Activated T-helper 1 cell treated with anti-CD3 and anti-CD28 coated beads, Interleukin-12 subunit alpha, Interleukin-12 subunit beta, Interleukin-2, Interleukin-4 antibody, amounts not matched to agents 30 ng/mL and 10 ng/mL and 1 ng/mL, durations not matched to agents 14 hours and 24 hours and 36 hours (primary cell): ENCODE data around the gene ACAP3. TPM values are rescaled to one million over a fixed set of nuclear protein-coding genes. Genes with fewer than 3 reads are reported as not detected.

Experiments
- DNase-seq: peaks from one replicate; pipeline ENCODE4 v3.0.0; 2021; ENCODE audit warnings: low spot score
- H3K27ac Mint-ChIP-seq: one replicate; pipeline ENCODE4 v1.8.0; 2021; ENCODE audit warnings: mild to moderate bottlenecking, mixed read lengths
- H3K27me3 Mint-ChIP-seq: one replicate; pipeline ENCODE4 v1.8.0; 2022; ENCODE audit warnings: mild to moderate bottlenecking, moderate library complexity, mixed read lengths; ENCODE audit not compliant: insufficient read depth
- H3K36me3 Mint-ChIP-seq: one replicate; pipeline ENCODE4 v1.8.0; 2021; ENCODE audit warnings: low read depth, mixed read lengths
- H3K4me1 Mint-ChIP-seq: one replicate; pipeline ENCODE4 v1.8.0; 2021; ENCODE audit warnings: low read depth, mixed read lengths
- H3K4me3 Mint-ChIP-seq: one replicate; pipeline ENCODE4 v1.8.0; 2021; ENCODE audit warnings: mild to moderate bottlenecking, moderate library complexity, mixed read lengths
- H3K9me3 Mint-ChIP-seq: one replicate; pipeline ENCODE4 v1.8.0; 2021; ENCODE audit warnings: mixed read lengths
- intact Hi-C: fragments of 100-400 bp; cut with micrococcal nuclease; formaldehyde crosslinking; loops from one replicate; pipeline ENCODE4 v1.15.1; 2024
- total RNA-seq: library from RNA; stranded (reverse); gene quantifications from 2 replicates; pipeline ENCODE4 v1.2.3, GENCODE V29; 2022

Gene ACAP3, protein sequence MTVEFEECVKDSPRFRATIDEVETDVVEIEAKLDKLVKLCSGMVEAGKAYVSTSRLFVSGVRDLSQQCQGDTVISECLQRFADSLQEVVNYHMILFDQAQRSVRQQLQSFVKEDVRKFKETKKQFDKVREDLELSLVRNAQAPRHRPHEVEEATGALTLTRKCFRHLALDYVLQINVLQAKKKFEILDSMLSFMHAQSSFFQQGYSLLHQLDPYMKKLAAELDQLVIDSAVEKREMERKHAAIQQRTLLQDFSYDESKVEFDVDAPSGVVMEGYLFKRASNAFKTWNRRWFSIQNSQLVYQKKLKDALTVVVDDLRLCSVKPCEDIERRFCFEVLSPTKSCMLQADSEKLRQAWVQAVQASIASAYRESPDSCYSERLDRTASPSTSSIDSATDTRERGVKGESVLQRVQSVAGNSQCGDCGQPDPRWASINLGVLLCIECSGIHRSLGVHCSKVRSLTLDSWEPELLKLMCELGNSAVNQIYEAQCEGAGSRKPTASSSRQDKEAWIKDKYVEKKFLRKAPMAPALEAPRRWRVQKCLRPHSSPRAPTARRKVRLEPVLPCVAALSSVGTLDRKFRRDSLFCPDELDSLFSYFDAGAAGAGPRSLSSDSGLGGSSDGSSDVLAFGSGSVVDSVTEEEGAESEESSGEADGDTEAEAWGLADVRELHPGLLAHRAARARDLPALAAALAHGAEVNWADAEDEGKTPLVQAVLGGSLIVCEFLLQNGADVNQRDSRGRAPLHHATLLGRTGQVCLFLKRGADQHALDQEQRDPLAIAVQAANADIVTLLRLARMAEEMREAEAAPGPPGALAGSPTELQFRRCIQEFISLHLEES
- total RNA-seq = 47.7 and 55.1 TPM in 2 replicates

DNA sequence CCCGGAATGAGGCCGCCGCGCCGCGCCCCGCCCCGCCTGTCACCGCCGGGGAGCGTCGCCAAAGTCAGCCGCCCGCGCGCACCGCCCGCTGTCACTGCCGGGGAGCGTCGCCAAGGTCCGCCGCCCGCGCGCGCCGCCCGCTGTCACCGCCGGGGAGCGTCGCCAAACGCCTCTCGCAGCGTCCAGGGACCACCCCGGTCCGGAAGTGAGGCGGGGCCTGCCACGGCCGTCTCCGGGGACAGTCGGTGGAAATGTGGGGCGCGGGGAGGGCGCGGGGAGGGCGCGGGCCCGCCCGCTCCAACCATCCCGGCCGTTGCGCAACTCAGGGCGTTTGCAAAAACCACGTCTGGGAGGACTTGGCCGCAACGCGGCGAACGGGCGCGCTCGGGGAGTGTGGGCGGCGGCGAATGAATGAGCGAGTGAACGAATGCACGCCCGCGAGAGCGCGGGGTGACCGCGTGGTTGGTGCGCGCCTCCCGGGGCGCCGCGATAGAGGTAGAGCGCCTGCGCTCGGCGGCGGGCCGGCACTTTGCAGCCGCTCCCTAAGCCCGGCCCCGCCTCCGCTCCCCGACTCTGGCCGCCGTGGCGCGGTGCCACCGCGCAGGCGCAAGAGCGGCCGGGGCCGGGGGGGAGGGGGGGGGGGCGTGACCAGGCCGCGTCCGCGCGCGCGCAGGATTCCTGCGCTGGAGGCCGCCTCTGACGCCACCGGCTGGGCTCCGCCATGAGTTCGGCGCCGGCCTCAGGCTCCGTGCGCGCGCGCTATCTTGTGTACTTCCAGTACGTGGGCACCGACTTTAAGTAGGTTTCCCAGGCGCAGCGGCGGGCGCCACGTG, at the start of gene ACAP3, which contains the start of gene PUSL1:
Gene ACAP3 (minus strand): TSS at position 8 of the 833 bp plus-strand sequence. CDS start 115 bp downstream, outside the sequence.
Gene PUSL1 (plus strand): TSS at position 675 of the 833 bp plus-strand sequence. CDS start 47 bp downstream, at position 722.
- Mint-ChIP-seq H3K4me3 (peak within 1 kb of the TSS; percentile 88), H3K4me1 (peaks cover 15% of the 10 kb centered on the region), H3K36me3 (peaks cover 2% of the 10 kb centered on the region), H3K9me3 (no peaks in the 10 kb centered on the region), H3K27ac (peak within 1 kb of the TSS; percentile 86), H3K27me3 (no peaks in the 10 kb centered on the region)
- peak; percentile 86 for DNase-seq
- intact Hi-C loops = loop anchor here (1.0 to 5.0 kb wide), 10 partner anchors 16 to 351 kb away; partner anchors contain the start of genes ATAD3A, AURKAIP1, C1orf159 and CCNL2

DNA sequence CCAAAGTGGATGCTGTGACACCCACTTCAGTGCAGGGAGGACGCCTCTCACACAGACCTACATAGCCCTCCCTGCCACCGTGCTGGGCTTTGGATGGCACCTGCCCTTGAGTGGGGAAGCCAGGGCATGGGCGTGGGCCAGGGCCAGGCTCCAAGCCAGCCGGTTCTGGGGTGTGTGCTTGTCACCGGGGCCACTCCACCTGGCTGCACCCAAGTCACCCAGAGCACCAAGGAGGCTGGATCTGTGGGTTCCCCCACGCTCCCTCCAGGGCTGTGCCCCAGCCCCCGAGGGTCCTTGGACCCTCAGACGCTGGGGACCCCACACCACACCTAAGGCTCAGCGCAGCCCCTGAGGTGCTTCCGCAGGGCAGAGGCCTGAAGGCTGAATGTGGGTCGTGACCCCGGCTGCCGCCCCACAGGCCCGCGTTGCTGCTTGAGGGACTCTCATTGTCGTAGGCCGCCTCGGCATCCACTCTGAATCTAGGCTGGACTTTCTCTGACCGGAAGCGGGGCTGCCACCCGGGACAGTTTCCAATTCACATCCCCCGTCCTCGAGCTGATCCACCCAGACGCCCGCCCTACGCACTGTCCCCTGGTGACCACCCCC, 49.2 kb upstream of the ACAP3 start:
- H3K27me3 Mint-ChIP-seq = peaks cover 33% of the 10 kb centered on the region
- no peak for DNase-seq
- H3K36me3 Mint-ChIP-seq = no peaks in the 10 kb centered on the region
- H3K4me3 Mint-ChIP-seq = no peak overlapping the region
- no peaks in the 10 kb centered on the region for H3K9me3 Mint-ChIP-seq
- no peak overlapping the region for H3K27ac Mint-ChIP-seq
- intact Hi-C loops = no loop called here
- H3K4me1 Mint-ChIP-seq = peaks cover 14% of the 10 kb centered on the region

DNA sequence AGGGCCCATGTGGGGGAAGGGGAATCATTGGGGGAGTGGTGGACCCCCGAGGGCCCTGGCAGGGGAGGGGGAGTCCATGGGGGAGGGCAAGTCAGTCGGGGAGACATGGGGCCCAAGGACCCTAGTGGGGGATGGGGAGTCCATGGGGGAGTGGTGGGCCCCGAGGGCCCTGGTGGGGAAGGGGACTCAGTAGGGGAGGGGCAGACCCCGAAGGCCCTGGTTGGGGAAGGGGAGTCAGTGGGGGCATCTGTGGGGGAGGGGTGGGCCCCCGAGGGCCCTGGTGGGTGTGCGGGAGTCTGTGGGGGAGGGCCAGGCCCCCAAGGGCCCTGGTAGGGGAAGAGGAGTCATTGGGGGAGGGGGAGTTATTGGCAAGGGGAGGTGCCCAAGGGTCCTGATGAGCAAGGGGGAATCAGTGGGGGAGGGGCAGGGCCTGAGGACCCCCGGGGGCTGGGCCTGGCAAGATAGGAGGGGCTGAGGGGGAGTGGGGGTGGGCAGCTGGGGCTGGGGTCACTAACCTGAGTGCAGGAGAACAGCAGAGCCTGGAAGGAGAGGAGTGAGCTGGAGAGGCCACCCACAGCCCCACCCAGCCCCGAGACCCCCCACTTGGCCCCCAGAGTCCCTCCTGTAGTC, 48.6 kb upstream of the ACAP3 start:
- no peak overlapping the region for H3K27ac Mint-ChIP-seq
- no peaks in the 10 kb centered on the region for H3K9me3 Mint-ChIP-seq
- no peaks in the 10 kb centered on the region for H3K36me3 Mint-ChIP-seq
- H3K4me1 Mint-ChIP-seq = peaks cover 14% of the 10 kb centered on the region
- no peak for DNase-seq
- peaks cover 33% of the 10 kb centered on the region for H3K27me3 Mint-ChIP-seq
- no peak overlapping the region for H3K4me3 Mint-ChIP-seq
- intact Hi-C loops = no loop called here

DNA sequence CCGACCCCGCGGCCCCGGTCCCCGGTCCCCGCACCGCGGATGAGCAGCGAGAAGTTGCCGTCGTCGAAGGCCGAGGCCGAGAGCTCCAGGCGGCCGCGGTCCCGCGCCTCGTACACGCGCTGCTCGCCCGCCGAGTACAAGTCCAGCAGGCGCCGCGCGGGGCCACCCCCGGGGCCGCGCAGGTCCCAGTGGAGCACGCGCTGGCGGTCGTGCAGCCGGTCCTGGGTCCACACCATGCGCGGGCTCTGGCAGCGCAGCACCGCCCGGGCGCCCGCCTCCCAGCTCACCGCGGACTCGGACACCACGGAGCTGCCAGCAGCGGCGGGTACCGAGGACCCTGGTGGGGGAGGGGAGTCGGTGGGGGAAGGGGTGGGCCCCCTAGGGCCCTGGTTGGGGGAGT, 47.7 kb upstream of the ACAP3 start:
- Mint-ChIP-seq H3K36me3 (no peaks in the 10 kb centered on the region), H3K27me3 (peaks cover 33% of the 10 kb centered on the region), H3K4me3 (no peak overlapping the region), H3K9me3 (no peaks in the 10 kb centered on the region), H3K27ac (no peak overlapping the region), H3K4me1 (peaks cover 14% of the 10 kb centered on the region)
- intact Hi-C loops = no loop called here
- DNase-seq = no peak

DNA sequence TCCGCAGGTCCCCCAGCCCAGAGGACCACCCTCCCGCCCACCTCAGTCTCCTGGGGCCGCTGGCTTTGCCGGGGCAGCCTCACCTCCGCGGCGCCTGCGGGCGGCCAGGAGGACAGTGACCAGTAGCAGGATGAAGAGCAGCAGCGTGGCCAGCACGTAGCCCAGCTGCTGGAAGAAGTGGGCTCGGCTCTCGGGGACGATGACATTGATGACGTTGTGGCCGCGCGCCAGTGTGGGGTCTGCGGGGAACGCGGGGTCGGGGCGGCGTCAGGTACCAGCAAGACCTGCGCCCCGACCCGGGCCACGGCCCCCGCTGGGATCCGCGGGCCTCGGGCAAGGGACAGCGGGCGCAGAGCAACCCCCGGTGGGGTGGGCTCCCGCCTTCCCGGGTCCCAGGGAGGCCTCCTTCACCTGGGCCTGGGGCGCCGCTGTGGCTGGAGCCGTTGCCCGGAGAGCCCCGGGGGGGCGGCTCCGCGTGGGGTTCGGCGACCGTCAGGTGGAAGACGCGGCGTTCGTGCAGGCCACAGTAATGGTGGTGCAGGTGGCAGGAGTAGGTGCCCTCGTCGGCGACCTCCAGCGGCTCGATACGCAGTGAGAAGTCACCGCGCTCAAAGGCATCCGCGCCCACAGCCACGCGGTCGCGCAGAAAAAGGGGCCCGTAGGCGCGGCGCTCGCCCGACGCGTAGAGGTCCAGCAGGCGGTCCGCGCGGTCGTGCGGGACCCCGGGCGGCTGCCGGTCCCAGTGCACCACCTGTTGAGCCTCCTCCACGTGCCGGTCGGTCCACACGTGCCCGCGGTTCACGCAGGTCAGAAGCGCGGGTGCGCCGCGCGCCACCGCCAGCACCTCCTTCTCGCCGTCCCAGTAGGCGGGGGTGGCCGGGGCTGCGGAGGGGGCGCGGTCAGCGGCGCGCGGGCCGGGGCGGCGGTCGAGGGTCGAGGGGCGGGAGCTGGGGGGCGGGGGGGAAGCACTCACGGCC, 46.8 kb upstream of the ACAP3 start:
- H3K9me3 Mint-ChIP-seq = no peaks in the 10 kb centered on the region
- H3K4me1 Mint-ChIP-seq = peaks cover 14% of the 10 kb centered on the region
- intact Hi-C loops = no loop called here
- no peaks in the 10 kb centered on the region for H3K36me3 Mint-ChIP-seq
- no peak for DNase-seq
- H3K27me3 Mint-ChIP-seq = peaks cover 33% of the 10 kb centered on the region
- no peak overlapping the region for H3K4me3 Mint-ChIP-seq
- H3K27ac Mint-ChIP-seq = peak overlapping the region; percentile 71

DNA sequence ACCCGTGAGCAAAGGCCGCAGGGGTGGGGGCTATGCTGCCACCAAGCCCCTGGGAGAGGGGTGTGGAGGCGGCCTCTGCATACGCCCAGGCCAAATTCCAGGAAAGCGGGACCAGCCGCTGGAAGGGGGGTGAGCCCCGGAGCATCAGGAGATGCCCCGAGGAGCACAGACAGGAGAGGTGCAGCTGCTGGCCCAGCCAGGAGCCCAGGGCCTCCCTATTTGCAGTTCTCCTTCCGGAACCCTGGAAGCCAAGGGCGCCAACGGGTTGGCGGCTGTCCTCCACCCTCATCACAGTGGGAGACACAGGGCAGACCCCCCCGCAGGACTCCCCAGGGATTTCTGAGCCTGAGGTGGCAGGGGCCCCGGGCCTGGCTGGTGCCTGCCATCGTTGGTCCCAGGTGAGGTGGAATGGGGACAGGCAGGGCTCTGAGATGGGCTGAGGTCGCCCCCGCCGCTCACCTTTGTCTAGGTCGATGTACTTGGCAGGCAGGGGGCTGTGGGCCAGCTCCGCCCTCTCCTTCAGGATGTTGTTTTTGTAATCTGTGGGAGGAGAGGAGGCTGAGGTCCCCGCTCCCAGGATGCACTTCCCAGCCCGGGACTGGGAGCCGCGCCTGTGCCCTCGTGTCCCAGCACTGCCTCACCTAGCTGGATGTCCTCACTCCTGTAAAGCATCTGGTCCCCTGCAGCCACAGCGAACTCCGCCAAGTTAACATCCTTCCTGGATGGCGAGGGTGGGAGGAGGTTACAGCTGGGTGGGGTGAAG, 45.8 kb upstream of the ACAP3 start:
- H3K27me3 Mint-ChIP-seq = peaks cover 31% of the 10 kb centered on the region
- peaks cover 7% of the 10 kb centered on the region for H3K4me1 Mint-ChIP-seq
- intact Hi-C loops = no loop called here
- DNase-seq = no peak
- no peak overlapping the region for H3K27ac Mint-ChIP-seq
- H3K36me3 Mint-ChIP-seq = no peaks in the 10 kb centered on the region
- no peaks in the 10 kb centered on the region for H3K9me3 Mint-ChIP-seq
- H3K4me3 Mint-ChIP-seq = no peak overlapping the region

DNA sequence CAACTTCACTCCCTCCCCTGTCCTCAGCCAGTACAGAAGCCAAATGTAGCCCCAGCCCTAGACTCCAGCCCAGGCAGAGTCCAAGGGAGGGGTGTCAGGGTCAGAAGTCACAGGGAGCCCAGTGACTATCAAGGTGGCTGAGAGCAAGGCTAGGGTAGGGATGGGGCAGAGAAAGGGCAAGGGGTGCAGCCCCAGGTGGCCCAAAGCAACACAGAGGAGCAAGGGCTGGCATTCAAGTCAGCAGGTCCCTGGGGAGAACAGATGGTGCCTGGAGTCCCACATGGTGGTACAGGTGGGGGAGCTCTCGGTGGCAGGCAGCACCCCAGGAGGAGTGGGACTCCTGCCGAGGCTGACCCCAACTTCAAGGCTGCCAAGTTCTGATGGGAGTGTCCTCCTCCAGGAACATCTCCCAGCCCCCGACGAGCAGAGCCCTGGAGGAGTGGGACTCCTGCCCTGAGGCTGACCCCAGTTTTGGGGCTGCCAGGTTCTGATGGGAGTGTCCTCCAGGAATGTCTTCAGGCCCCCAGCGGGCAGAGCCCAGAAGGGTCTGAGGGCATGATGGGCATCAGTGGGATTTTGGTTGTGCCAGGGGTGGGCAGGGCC, 45.2 kb upstream of the ACAP3 start:
- no peaks in the 10 kb centered on the region for H3K9me3 Mint-ChIP-seq
- peaks cover 7% of the 10 kb centered on the region for H3K4me1 Mint-ChIP-seq
- H3K27me3 Mint-ChIP-seq = peaks cover 30% of the 10 kb centered on the region
- no peaks in the 10 kb centered on the region for H3K36me3 Mint-ChIP-seq
- intact Hi-C loops = no loop called here
- no peak for DNase-seq
- peak overlapping the region; percentile 72 for H3K4me3 Mint-ChIP-seq
- no peak overlapping the region for H3K27ac Mint-ChIP-seq

DNA sequence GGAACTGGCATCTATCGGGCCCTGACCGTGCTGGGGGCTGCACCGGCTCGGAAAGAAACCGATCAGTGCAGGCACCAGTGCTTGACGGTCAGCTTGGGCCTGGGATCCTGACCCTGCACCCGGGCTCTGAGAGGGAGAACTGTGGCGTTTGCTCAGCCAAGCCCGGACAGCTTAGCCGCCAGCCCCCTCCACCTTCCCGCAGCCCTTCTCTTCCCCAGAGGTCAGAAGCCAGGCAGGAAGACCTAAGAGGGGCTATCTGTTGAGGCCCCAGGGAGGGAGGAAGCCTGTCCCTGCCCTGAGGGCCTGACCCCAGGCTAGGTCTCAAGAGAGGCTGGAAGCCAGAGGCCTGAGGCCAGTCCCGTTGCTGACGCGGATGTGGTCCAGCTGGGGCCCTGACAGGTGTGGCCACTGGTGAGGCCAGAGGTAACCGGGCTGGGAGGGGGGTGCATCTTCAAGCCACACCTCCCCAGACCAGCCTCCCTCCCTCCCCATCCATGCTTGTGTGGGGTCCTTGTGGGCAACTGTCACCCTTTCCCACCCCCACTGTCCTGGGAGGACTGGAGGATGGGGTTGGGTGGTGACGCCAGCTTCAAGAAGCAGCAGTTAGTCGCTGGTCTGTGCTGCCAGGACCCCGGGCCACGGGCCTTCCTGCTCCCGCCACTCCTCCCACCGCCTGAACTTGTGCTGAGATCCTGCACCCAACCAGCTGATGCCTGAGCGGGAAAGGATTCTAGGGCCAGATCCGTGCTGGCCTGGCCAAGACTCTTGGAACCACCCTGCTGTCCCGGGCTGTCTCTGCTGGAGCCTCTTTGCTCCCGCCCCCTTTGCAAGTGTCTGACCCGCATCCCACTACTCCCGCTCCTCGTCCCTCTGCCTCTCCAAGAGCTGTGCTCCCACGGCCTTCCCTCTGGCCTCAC, 44.0 kb upstream of the ACAP3 start:
- peak overlapping the region; percentile 72 for H3K4me3 Mint-ChIP-seq
- peaks cover 16% of the 10 kb centered on the region for H3K4me1 Mint-ChIP-seq
- DNase-seq = no peak
- H3K9me3 Mint-ChIP-seq = no peaks in the 10 kb centered on the region
- no peaks in the 10 kb centered on the region for H3K36me3 Mint-ChIP-seq
- peaks cover 22% of the 10 kb centered on the region for H3K27me3 Mint-ChIP-seq
- intact Hi-C loops = no loop called here
- H3K27ac Mint-ChIP-seq = peak overlapping the region; percentile 84

DNA sequence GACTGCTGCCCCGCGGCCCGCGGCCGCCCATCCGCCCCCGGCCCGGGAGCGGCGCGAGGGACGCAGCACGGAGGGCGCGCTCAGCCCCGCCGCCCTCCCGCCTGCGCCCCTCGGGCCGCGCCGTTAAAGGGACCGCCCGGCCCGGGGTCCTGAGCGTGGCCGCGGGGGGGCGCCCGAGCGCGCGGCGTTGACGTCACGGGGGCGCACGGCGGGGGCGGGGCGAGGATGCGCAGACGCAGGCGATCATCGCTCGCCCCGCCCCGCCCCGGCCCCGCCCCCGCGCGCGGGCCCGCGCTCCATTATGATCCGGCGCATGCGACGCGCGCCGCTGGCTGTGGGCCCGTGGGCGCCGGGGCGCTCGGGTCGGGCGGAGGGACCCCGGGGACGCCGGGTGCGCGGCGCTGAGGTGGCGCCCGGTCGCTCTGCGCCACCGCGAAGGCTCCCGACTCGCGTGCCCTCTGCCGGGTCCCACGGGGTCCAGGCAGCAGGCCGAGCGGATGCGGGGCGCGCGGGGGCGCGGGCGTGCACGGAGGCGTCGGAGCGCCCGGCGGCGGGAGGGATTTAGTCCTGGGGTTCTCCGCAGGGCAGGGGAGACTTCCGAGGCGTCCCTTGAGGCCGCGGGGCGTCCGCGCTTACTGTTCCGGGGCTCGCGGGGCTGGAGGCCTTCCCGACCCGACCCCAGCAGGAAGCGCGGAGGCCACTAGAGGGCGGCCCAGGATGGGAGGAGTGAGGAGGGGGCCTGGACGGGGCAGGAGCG, 41.7 kb upstream of the ACAP3 start, which contains the start of gene DVL1:
Gene DVL1 (minus strand): TSS at position 163 of the 757 bp plus-strand sequence. CDS start 353 bp downstream, outside the sequence.
- Mint-ChIP-seq H3K4me3 (peak within 1 kb of the TSS; percentile 82), H3K36me3 (no peaks in the 10 kb centered on the region), H3K27ac (peak within 1 kb of the TSS; percentile 63), H3K9me3 (no peaks in the 10 kb centered on the region), H3K27me3 (peaks cover 22% of the 10 kb centered on the region), H3K4me1 (peaks cover 19% of the 10 kb centered on the region)
- peak; percentile 56 for DNase-seq
- intact Hi-C loops = loop anchor here (1.0 to 2.0 kb wide), 2 partner anchors 25 to 50 kb away; partner anchors contain the start of genes AURKAIP1 and CCNL2
